IMR-90 (cell line): ENCODE results near the gene CMSS1. TPM values are rescaled to one million over a fixed set of nuclear protein-coding genes. Genes with fewer than 3 reads are reported as not detected.

Experiments used
- ATAC-seq: fragments of 200-7000 bp; cut with Tn5 transposase; 2 replicates; pipeline ENCODE4 v1.9.1; 2020; ENCODE audit warnings: low read depth, mild to moderate bottlenecking, moderate library complexity
- BruUV-seq: library from RNA; stranded (reverse); fragments of 400-500 nt; replicated peaks from 2 replicates; lab custom pipeline; 2021; lab: Mats Ljungman, UMichigan
- CTCF ChIA-PET: fragments of 300-600 bp; formaldehyde crosslinking; extraction: SDS; loops from one replicate; lab custom pipeline; 2021; ENCODE audit warnings: antibody characterized with exemption; lab: Yijun Ruan, JAX
- POLR2A ChIA-PET: fragments of 300-600 bp; sonication (Branson Sonifier 250); formaldehyde crosslinking; loops from one replicate; lab custom pipeline; 2022; ENCODE audit warnings: antibody characterized with exemption; ENCODE audit not compliant: unreplicated experiment; lab: Charles Lee
- DNase-seq: peaks from one replicate; pipeline ENCODE4 v3.0.0; 2013
- H2AFZ ChIP-seq: replicated peaks from 2 replicates; pipeline ENCODE3; 2013; ENCODE audit warnings: low read length, mild to moderate bottlenecking; ENCODE audit not compliant: poor library complexity
- H2AK5ac ChIP-seq: 2 replicates; pipeline ENCODE4 v1.6.1; 2013; ENCODE audit warnings: low read depth, low read length, inconsistent platforms
- H2AK9ac ChIP-seq: replicated peaks from 2 replicates; pipeline ENCODE3; 2013; ENCODE audit warnings: mild to moderate bottlenecking, low read depth, low read length, moderate library complexity; ENCODE audit not compliant: poor library complexity
- H2BK120ac ChIP-seq: 2 replicates; pipeline ENCODE4 v1.6.1; 2013; ENCODE audit warnings: low read depth, low read length, inconsistent platforms
- H2BK15ac ChIP-seq: 3 replicates; pipeline ENCODE4 v1.6.1; 2013; ENCODE audit warnings: low read depth, low read length, inconsistent platforms
- H2BK20ac ChIP-seq: 2 replicates; pipeline ENCODE4 v1.6.1; 2013; ENCODE audit warnings: low read depth, mild to moderate bottlenecking, inconsistent platforms, low read length, moderate library complexity
- H2BK5ac ChIP-seq: 2 replicates; pipeline ENCODE4 v1.6.1; 2013; ENCODE audit warnings: mild to moderate bottlenecking, low read depth, low read length, inconsistent platforms; ENCODE audit not compliant: poor library complexity, severe bottlenecking
- H3K14ac ChIP-seq: replicated peaks from 2 replicates; pipeline ENCODE4 v1.6.1; 2013; ENCODE audit warnings: low read depth, low read length, inconsistent platforms
- H3K18ac ChIP-seq: 2 replicates; pipeline ENCODE4 v1.6.1; 2013; ENCODE audit warnings: low read depth, low read length, control low read depth
- H3K23ac ChIP-seq: 2 replicates; pipeline ENCODE4 v1.6.1; 2013; ENCODE audit warnings: low read depth, low read length, inconsistent platforms
- H3K27ac ChIP-seq: 2 replicates; pipeline ENCODE4 v1.5.1; 2013; ENCODE audit warnings: mild to moderate bottlenecking, control low read depth, low read length; ENCODE audit not compliant: insufficient read depth
- H3K27me3 ChIP-seq: 2 replicates; pipeline ENCODE4 v1.6.1; 2013; ENCODE audit warnings: low read length; ENCODE audit not compliant: control insufficient read depth, insufficient read depth
- H3K36me3 ChIP-seq: 2 replicates; pipeline ENCODE4 v1.6.1; 2013; ENCODE audit warnings: low read length, mixed read lengths; ENCODE audit not compliant: control insufficient read depth, insufficient read depth
- H3K4ac ChIP-seq: 2 replicates; pipeline ENCODE4 v1.6.1; 2013; ENCODE audit warnings: low read depth, low read length, inconsistent platforms
- H3K4me1 ChIP-seq: 2 replicates; pipeline ENCODE4 v1.6.1; 2013; ENCODE audit warnings: low read length, mixed read lengths; ENCODE audit not compliant: control insufficient read depth, insufficient read depth
- H3K4me2 ChIP-seq: 2 replicates; pipeline ENCODE4 v1.6.1; 2013; ENCODE audit warnings: low read depth, mild to moderate bottlenecking, control low read depth, low read length, moderate library complexity
- H3K4me3 ChIP-seq: 2 replicates; pipeline ENCODE4 v1.5.1; 2013; ENCODE audit warnings: low read depth, mild to moderate bottlenecking, control low read depth, low read length, moderate library complexity; ENCODE audit not compliant: insufficient read depth
- H3K56ac ChIP-seq: 2 replicates; pipeline ENCODE4 v1.6.1; 2013; ENCODE audit warnings: low read length, inconsistent platforms; ENCODE audit not compliant: insufficient read depth; ENCODE audit errors: extremely low read depth
- H3K79me1 ChIP-seq, 2 experiments: 2 replicates each; pipeline ENCODE4 v1.6.1; 2013; ENCODE audit warnings: low read length in 2 of 2, inconsistent platforms in 1 of 2, low read depth in 1 of 2
- H3K9ac ChIP-seq: 2 replicates; pipeline ENCODE4 v1.6.1; 2013; ENCODE audit warnings: low read depth, low read length, control low read depth
- H3K9me1 ChIP-seq: 2 replicates; pipeline ENCODE4 v1.6.1; 2013; ENCODE audit warnings: low read length, inconsistent platforms; ENCODE audit not compliant: insufficient read depth
- H3K9me3 ChIP-seq: 2 replicates; pipeline ENCODE4 v1.6.1; 2013; ENCODE audit warnings: low read length; ENCODE audit not compliant: control insufficient read depth, insufficient read depth
- H4K20me1 ChIP-seq: 2 replicates; pipeline ENCODE4 v1.6.1; 2013; ENCODE audit warnings: low read length, inconsistent platforms; ENCODE audit not compliant: insufficient read depth
- H4K5ac ChIP-seq: 2 replicates; pipeline ENCODE4 v1.6.1; 2013; ENCODE audit warnings: mild to moderate bottlenecking, low read depth, low read length, control low read depth
- H4K8ac ChIP-seq, 2 experiments: 2 replicates each; pipeline ENCODE4 v1.6.1; 2013; ENCODE audit warnings: low read depth in 2 of 2, low read length in 2 of 2, control low read depth in 1 of 2, inconsistent platforms in 1 of 2
- H4K91ac ChIP-seq: 2 replicates; pipeline ENCODE4 v1.6.1; 2013; ENCODE audit warnings: low read depth, low read length, inconsistent platforms; ENCODE audit not compliant: insufficient read depth
- BHLHE40 ChIP-seq: fragments of 150-350 bp; IDR thresholded peaks from 2 replicates; pipeline ENCODE4 v1.6.1; 2016; ENCODE audit warnings: mild to moderate bottlenecking, low read depth, low read length
- CEBPB ChIP-seq: IDR thresholded peaks from 2 replicates; pipeline ENCODE4 v1.6.1; 2012; ENCODE audit warnings: low read depth, low read length, improper control_type of control experiment
- ELK1 ChIP-seq: fragments of 150-350 bp; IDR thresholded peaks from 2 replicates; pipeline ENCODE4 v1.6.1; 2016; ENCODE audit warnings: low read depth, mild to moderate bottlenecking, low read length, moderate library complexity, borderline replicate concordance
- FOS ChIP-seq: fragments of 150-350 bp; IDR thresholded peaks from 2 replicates; pipeline ENCODE4 v1.6.1; 2016; ENCODE audit warnings: low read depth, low read length
- MAFK ChIP-seq: IDR thresholded peaks from 2 replicates; pipeline ENCODE4 v1.6.1; 2012; ENCODE audit warnings: low read depth, low read length, improper control_type of control experiment
- MXI1 ChIP-seq: IDR thresholded peaks from 2 replicates; pipeline ENCODE4 v1.6.1; 2012; ENCODE audit warnings: low read depth, mild to moderate bottlenecking, low read length, moderate library complexity, borderline replicate concordance
- NFE2L2 ChIP-seq: fragments of 150-350 bp; IDR thresholded peaks from 2 replicates; pipeline ENCODE4 v1.6.1; 2016; ENCODE audit warnings: low read depth, mild to moderate bottlenecking, low read length
- POLR2A ChIP-seq: IDR thresholded peaks from 2 replicates; pipeline ENCODE4 v1.6.1; 2012; ENCODE audit warnings: mild to moderate bottlenecking, low read depth, low read length
- RAD21 ChIP-seq: IDR thresholded peaks from 2 replicates; pipeline ENCODE4 v1.6.1; 2012; ENCODE audit warnings: low read length, improper control_type of control experiment
- RCOR1 ChIP-seq: IDR thresholded peaks from 2 replicates; pipeline ENCODE4 v1.6.1; 2012; ENCODE audit warnings: mild to moderate bottlenecking, low read length, improper control_type of control experiment; ENCODE audit not compliant: insufficient replicate concordance
- SMC3 ChIP-seq: fragments of 150-350 bp; IDR thresholded peaks from 2 replicates; pipeline ENCODE4 v1.6.1; 2016; ENCODE audit warnings: low read depth, mild to moderate bottlenecking, antibody characterized with exemption, low read length, moderate library complexity
- WGBS, 2 experiments: methylation state at CpG; one replicate each; pipeline versions ENCODE4 v1.1.5 to v1.1.7; 2013; ENCODE audit warnings: missing lambda C conversion rate in 2 of 2; ENCODE audit not compliant: insufficient read length in 1 of 2; ENCODE audit errors: extremely low coverage in 2 of 2; 5-methylcytosine and 5-hydroxymethylcytosine counted together
- dilution Hi-C: fragments of 300-500 bp; cut with HindIII; formaldehyde crosslinking; loops from one replicate; pipeline ENCODE4 v1.14.3; 2018; ENCODE audit warnings: low sequenced_read_pairs; ENCODE audit not compliant: unreplicated experiment
- in situ Hi-C: fragments of 300-500 bp; cut with MboI; formaldehyde crosslinking; loops from 3 replicates; pipeline ENCODE4 v1.14.3; 2019; ENCODE audit warnings: low sequenced_read_pairs, inconsistent platforms, mixed read lengths
- intact Hi-C: fragments of 100-400 bp; cut with micrococcal nuclease; formaldehyde crosslinking; loops from 2 replicates; pipeline ENCODE4 v1.10.0; 2022
- polyA plus RNA-seq, 3 experiments: library from polyadenylated mRNA; depleted of rRNA; stranded (reverse); fragments of >200 nt; gene quantifications; 2 replicates each; pipeline ENCODE4 v1.2.3, GENCODE V29; 2012; ENCODE audit warnings: low replicate concordance in 1 of 3
- total RNA-seq: library from RNA; depleted of rRNA; stranded (reverse); fragments of >200 nt; gene quantifications from 2 replicates; pipeline ENCODE4 v1.2.3, GENCODE V29; 2012
- TF ChIP-seq, protein P1 (sequence below): conservative IDR thresholded peaks from 2 replicates; pipeline ENCODE4 v1.5.1; 2012; ENCODE audit warnings: mild to moderate bottlenecking, low read depth, low read length, improper control_type of control experiment

The CMSS1 gene
- total and polyA plus RNA-seq, 2 of the 4 experiments (the other 2 are of a cell fraction) = 12.5 to 13.6 TPM

GRCh38 chr3:100221159-100221558 is 403.5 kb downstream of the CMSS1 start:
- intact Hi-C loops = no loop called here
- in situ Hi-C loops = no loop called here
- H2AFZ ChIP-seq = no peak overlapping the region
- H3K36me3 ChIP-seq = no peaks in the 10 kb centered on the region
- no TSS peak for BruUV-seq
- TF ChIP-seq, protein P1, sequence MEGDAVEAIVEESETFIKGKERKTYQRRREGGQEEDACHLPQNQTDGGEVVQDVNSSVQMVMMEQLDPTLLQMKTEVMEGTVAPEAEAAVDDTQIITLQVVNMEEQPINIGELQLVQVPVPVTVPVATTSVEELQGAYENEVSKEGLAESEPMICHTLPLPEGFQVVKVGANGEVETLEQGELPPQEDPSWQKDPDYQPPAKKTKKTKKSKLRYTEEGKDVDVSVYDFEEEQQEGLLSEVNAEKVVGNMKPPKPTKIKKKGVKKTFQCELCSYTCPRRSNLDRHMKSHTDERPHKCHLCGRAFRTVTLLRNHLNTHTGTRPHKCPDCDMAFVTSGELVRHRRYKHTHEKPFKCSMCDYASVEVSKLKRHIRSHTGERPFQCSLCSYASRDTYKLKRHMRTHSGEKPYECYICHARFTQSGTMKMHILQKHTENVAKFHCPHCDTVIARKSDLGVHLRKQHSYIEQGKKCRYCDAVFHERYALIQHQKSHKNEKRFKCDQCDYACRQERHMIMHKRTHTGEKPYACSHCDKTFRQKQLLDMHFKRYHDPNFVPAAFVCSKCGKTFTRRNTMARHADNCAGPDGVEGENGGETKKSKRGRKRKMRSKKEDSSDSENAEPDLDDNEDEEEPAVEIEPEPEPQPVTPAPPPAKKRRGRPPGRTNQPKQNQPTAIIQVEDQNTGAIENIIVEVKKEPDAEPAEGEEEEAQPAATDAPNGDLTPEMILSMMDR = no peak
- no peak for TF ChIP-seq BHLHE40
- TF ChIP-seq MAFK = no peak
- no peak for TF ChIP-seq SMC3
- TF ChIP-seq NFE2L2 = no peak
- TF ChIP-seq ELK1 = no peak
- no peak for TF ChIP-seq CEBPB
- TF ChIP-seq RCOR1 = no peak
- no peak for TF ChIP-seq FOS
- no peak for TF ChIP-seq POLR2A
- TF ChIP-seq MXI1 = no peak
- TF ChIP-seq RAD21 = no peak
- H4K5ac ChIP-seq = no peak overlapping the region
- no peak overlapping the region for H2BK5ac ChIP-seq
- ChIA-PET POLR2A (interaction anchor here (0.6 kb wide), 1 partner anchor 37 kb away, joined by 4 read pairs; no protein-coding TSS in a partner anchor), CTCF (no interaction called here)
- H3K18ac ChIP-seq = no peak overlapping the region
- no peak overlapping the region for H2AK9ac ChIP-seq
- no peaks in the 10 kb centered on the region; the same call in 1 of the 2 replicates for H3K4me1 ChIP-seq
- no peak overlapping the region for H4K91ac ChIP-seq
- no peak overlapping the region for H3K9ac ChIP-seq
- no peak overlapping the region for H3K4ac ChIP-seq
- H4K20me1 ChIP-seq = no peaks in the 10 kb centered on the region
- DNase-seq = no peak
- H3K9me1 ChIP-seq = no peaks in the 10 kb centered on the region
- no peak overlapping the region for H3K23ac ChIP-seq
- no peak overlapping the region for H3K56ac ChIP-seq
- H2AK5ac ChIP-seq = no peak overlapping the region
- H2BK15ac ChIP-seq = no peak overlapping the region
- no peak for ATAC-seq
- H4K8ac ChIP-seq = no peak overlapping the region
- H3K27ac ChIP-seq = no peak overlapping the region
- no peak overlapping the region for H3K4me3 ChIP-seq
- H3K4me2 ChIP-seq = no peak overlapping the region
- peaks cover 2% of the 10 kb centered on the region; the same call in 1 of the 2 replicates for H3K9me3 ChIP-seq
- H2BK120ac ChIP-seq = no peak overlapping the region
- no peaks in the 10 kb centered on the region for H3K79me1 ChIP-seq
- dilution Hi-C loops = no loop called here
- H2BK20ac ChIP-seq = no peak overlapping the region; the same call in 1 of the 2 replicates
- H3K14ac ChIP-seq = no peak overlapping the region
- no peaks in the 10 kb centered on the region for H3K27me3 ChIP-seq
- no CpG with 5 or more reads among the region's 1 CpG for WGBS, 2 experiments
